DMS53 treated with DMSO at 0.1 percent for 48 hours (cell line): ENCODE data around the gene TMOD2.

Source experiments
- DNase-seq: peaks from one replicate; lab custom pipeline; 2025; ENCODE audit not compliant: unreplicated experiment; lab: John Stamatoyannopoulos, UW

The TMOD2 gene

GRCh38 chr15:51849860-51850259 is 98.5 kb downstream of the TMOD2 start:
- DNase-seq: no peak

GRCh38 chr15:51853998-51854397 is 102.6 kb downstream of the TMOD2 start:
- no peak for DNase-seq

- DNase-seq: no peak
Measured at GRCh38 chr15:51855612-51856011, 104.2 kb downstream of the TMOD2 start.

- DNase-seq: no peak
Measured at GRCh38 chr15:51856714-51857380, 105.5 kb downstream of the TMOD2 start.

GRCh38 chr15:51861557-51862359 is 110.4 kb downstream of the TMOD2 start:
- DNase-seq: no peak

GRCh38 chr15:51863131-51863530 is 111.7 kb downstream of the TMOD2 start:
- no peak for DNase-seq

GRCh38 chr15:51864408-51865056 is 113.1 kb downstream of the TMOD2 start:
- DNase-seq: no peak

GRCh38 chr15:51865317-51865716 is 113.9 kb downstream of the TMOD2 start:
- DNase-seq: no peak
